Activated CD8-positive, alpha-beta memory T cell treated with anti-CD3 and anti-CD28 coated beads, Interleukin-2, amount 10 ng/mL, durations not matched to agents 7 days and 5 days (primary cell): ENCODE data around the gene AKAP13. TPM values are rescaled to one million over a fixed set of nuclear protein-coding genes. Genes with fewer than 3 reads are reported as not detected.
A peak's percentile ranks its signal among the peaks of the same experiment; 100 is the strongest.

Experiments used
- ATAC-seq: fragments of 150-1000 bp; cut with Tn5 transposase; one replicate; pipeline ENCODE4 v1.10.0; 2021; ENCODE audit warnings: moderate library complexity
- CTCF ChIA-PET: fragments of 350-600 bp; sonication (Branson Sonifier 250); formaldehyde crosslinking; loops from one replicate; lab custom pipeline; 2021; ENCODE audit warnings: antibody characterized with exemption; lab: Charles Lee
- DNase-seq: peaks from one replicate; pipeline ENCODE4 v3.0.0-alpha.2; 2020
- H3K27ac Mint-ChIP-seq: one replicate; pipeline ENCODE4 v1.8.0; 2021; ENCODE audit warnings: mild to moderate bottlenecking, mixed read lengths
- H3K27me3 Mint-ChIP-seq: one replicate; pipeline ENCODE4 v1.8.0; 2021; ENCODE audit warnings: mixed read lengths
- H3K36me3 Mint-ChIP-seq: one replicate; pipeline ENCODE4 v1.8.0; 2021; ENCODE audit warnings: mild to moderate bottlenecking, mixed read lengths
- H3K4me1 Mint-ChIP-seq: one replicate; pipeline ENCODE4 v1.8.0; 2021; ENCODE audit warnings: mixed read lengths
- H3K4me3 Mint-ChIP-seq: one replicate; pipeline ENCODE4 v1.8.0; 2021; ENCODE audit warnings: mild to moderate bottlenecking, moderate library complexity, mixed read lengths
- H3K9me3 Mint-ChIP-seq: one replicate; pipeline ENCODE4 v1.8.0; 2022; ENCODE audit warnings: low read depth, mixed read lengths
- total RNA-seq, 2 experiments: library from RNA; stranded (reverse); gene quantifications; one replicate each; pipeline ENCODE4 v1.2.3, GENCODE V29; 2021

Gene AKAP13
- total RNA-seq, 2 experiments from 2014 or later: 150 to 172 TPM

DNA sequence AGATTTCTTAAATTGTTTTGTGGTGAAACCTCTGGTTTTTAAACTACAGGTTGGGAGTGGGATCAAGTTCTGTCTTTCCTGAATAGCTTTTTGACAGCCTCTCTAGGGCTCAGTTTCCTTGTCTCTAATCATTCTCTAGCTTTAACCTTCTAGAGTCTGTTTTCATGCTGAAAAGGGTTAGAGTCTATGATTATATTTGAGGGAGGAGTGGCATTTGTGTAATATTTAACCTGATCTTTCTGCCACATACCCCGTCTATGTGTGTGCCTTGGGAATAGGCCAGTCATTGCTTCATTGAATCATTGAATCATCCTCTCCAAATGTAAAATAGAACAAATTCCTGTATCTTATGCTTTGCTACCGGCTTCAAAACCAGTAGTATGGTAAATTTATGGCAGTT, 209.4 kb downstream of the AKAP13 start:
- no peak overlapping the region for H3K27ac Mint-ChIP-seq
- no peak overlapping the region for H3K4me3 Mint-ChIP-seq
- CTCF ChIA-PET: interaction anchor here (0.7 kb wide), 1 partner anchor 101 kb away, joined by 3 read pairs; no protein-coding TSS in a partner anchor
- H3K36me3 Mint-ChIP-seq: peaks cover 55% of the 10 kb centered on the region
- ATAC-seq (no peak), DNase-seq (no peak)
- H3K4me1 Mint-ChIP-seq: peaks cover 29% of the 10 kb centered on the region
- H3K27me3 Mint-ChIP-seq: no peaks in the 10 kb centered on the region
- no peaks in the 10 kb centered on the region for H3K9me3 Mint-ChIP-seq

DNA sequence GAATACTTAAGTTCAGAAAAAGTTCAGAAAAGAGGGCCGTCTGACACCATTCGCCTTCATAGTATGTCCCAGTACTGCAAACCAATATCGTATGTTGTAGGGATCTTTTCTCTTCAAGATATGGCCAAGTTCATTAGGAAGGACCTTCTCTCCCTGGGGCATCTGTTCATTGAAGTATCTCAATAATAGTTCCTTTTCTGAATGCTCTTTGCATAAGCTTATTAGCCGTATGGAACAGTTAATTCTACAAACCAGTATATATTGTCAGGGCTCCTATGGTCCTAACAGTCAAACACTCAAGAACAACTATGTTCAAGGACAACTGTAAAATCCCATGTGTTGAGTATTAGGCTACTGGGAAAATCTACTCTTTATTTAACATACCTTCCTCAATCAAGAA, 211.2 kb downstream of the AKAP13 start:
- no peaks in the 10 kb centered on the region for H3K9me3 Mint-ChIP-seq
- ATAC-seq (no peak), DNase-seq (no peak)
- H3K27ac Mint-ChIP-seq: no peak overlapping the region
- H3K4me1 Mint-ChIP-seq: peaks cover 29% of the 10 kb centered on the region
- peaks cover 53% of the 10 kb centered on the region for H3K36me3 Mint-ChIP-seq
- no peak overlapping the region for H3K4me3 Mint-ChIP-seq
- H3K27me3 Mint-ChIP-seq: no peaks in the 10 kb centered on the region
- CTCF ChIA-PET: no interaction called here

DNA sequence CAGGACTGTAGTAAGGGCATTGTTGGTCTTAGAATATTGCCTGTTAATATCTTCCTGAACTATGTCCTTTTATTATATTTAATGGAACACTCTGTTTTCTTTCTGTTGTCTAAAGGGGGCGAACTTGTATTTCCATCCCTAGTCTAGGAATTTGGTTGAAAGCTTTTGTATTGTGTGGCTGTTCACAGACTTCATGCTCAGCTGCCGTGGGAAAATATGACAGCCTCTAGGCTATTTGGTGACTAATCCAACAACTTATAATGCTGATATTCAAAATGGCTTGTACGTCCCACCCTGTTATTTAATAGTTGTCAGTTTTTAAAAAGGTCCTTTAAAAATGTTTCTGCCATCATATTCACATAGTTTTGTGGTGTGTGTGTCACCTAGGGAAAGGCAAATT, 211.7 kb downstream of the AKAP13 start:
- H3K9me3 Mint-ChIP-seq: no peaks in the 10 kb centered on the region
- DNase-seq (no peak), ATAC-seq (no peak)
- CTCF ChIA-PET: interaction anchor here (0.8 kb wide), 1 partner anchor 16 kb away, joined by 3 read pairs; no protein-coding TSS in a partner anchor
- H3K4me1 Mint-ChIP-seq: peaks cover 31% of the 10 kb centered on the region
- peaks cover 52% of the 10 kb centered on the region for H3K36me3 Mint-ChIP-seq
- H3K4me3 Mint-ChIP-seq: no peak overlapping the region
- H3K27ac Mint-ChIP-seq: no peak overlapping the region
- H3K27me3 Mint-ChIP-seq: no peaks in the 10 kb centered on the region

DNA sequence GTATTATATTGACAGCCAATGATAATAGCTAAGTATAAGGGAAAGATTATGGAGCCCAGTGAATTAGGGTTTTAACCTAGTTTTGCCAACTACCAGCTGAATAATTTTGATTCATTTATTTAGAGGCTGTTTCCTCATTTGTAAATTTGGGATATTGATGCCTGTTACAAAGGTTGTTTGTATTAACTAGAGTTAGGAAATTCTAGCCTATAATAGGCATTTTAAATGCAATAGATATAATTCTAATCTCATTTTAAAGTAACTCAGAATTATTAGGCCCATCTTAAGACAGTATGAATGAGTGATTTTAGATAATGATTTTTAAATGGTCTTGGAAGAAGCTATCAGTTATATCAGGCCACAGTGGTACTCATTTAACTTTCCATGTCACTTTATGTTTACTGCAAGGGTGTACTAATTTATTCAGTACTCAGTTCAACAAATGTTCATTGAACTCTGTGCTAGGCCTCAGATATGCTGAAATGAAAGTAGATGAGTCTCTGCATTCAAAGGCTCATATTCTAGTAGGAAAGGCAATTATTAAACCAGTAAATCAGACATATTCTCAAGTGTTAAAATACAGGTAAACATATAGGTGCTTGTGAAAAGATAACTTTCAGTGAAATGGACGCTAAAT, 213.5 kb downstream of the AKAP13 start:
- no peak overlapping the region for H3K4me3 Mint-ChIP-seq
- H3K27me3 Mint-ChIP-seq: no peaks in the 10 kb centered on the region
- H3K27ac Mint-ChIP-seq: no peak overlapping the region
- CTCF ChIA-PET: interaction anchor here (0.7 to 1.8 kb wide), 3 partner anchors 8 to 583 kb away, joined by 3 to 5 read pairs (median 4); no protein-coding TSS in a partner anchor
- H3K9me3 Mint-ChIP-seq: no peaks in the 10 kb centered on the region
- ATAC-seq (no peak), DNase-seq (no peak)
- H3K4me1 Mint-ChIP-seq: peaks cover 39% of the 10 kb centered on the region
- H3K36me3 Mint-ChIP-seq: peaks cover 51% of the 10 kb centered on the region

DNA sequence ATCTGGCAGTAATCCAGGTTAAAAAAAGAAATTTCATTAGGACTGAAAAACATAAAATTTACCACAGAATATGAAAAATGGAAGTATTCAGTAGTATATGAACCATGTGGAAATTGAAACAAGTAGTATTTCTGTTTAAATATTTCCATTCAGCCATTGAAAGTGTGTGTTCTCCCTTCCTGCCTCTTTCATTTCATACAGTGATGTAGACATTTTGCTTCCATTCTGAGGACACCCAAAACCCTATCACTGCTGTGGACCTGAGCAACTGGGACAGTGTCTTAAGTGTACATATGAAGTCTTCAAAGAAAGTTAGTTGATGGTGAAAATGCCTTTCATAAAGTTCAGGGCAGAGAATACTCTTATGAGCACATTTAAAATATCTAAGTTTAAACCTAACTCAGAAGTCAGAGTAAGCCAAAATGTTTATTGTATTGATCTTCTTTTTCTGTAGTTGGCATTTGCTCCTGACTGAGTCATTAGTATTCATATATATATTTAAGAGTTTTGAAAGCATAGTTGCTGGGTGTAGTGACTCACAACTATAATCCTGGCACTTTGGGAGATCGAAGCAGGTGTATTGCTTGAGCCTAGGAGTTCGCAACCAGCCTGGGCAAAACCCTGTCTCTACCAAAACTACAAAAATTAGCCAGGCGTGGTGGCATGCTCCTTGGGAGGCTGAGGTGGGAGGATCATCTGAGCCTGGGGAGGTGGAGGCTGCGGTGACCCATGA, 215.6 kb downstream of the AKAP13 start:
- CTCF ChIA-PET: no interaction called here
- peaks cover 47% of the 10 kb centered on the region for H3K36me3 Mint-ChIP-seq
- peak overlapping the region; percentile 68 for H3K27ac Mint-ChIP-seq
- no peaks in the 10 kb centered on the region for H3K9me3 Mint-ChIP-seq
- no peak overlapping the region for H3K4me3 Mint-ChIP-seq
- peak; percentile 25 for ATAC-seq
- no peaks in the 10 kb centered on the region for H3K27me3 Mint-ChIP-seq
- H3K4me1 Mint-ChIP-seq: peaks cover 41% of the 10 kb centered on the region
- no peak for DNase-seq

DNA sequence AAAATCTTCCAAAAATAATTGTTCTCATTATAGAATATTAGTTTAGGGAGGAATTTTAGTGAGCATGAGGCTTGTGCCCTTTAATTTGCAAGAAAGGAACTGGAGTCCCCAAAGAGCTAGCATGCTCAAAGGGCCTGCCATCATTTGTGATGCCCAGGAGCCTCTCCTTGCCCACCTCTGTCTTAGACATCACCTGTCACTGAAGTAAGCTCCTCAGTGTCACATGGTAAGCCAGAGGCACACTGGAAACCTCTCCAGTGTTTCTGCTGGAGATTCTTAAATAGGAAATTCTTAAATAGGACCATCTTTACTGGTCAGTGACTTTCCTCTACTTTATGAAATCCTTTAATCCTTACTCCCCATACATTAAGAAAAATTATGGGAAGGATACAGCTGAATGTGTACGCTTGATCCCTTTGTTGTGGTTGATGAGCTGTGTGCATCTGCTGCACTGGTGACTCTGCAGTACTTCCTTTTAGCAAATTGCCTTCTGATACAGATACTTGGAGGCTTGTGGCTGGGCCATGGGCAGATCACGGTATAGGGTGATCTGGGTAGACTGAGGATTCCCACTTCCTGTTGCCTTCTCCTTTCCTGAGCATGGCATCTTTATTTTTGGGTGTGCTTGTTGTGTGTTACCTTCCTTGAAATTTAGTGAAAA, 216.9 kb downstream of the AKAP13 start:
- H3K27ac Mint-ChIP-seq: peak overlapping the region; percentile 69
- peak; percentile 78 for ATAC-seq

DNA sequence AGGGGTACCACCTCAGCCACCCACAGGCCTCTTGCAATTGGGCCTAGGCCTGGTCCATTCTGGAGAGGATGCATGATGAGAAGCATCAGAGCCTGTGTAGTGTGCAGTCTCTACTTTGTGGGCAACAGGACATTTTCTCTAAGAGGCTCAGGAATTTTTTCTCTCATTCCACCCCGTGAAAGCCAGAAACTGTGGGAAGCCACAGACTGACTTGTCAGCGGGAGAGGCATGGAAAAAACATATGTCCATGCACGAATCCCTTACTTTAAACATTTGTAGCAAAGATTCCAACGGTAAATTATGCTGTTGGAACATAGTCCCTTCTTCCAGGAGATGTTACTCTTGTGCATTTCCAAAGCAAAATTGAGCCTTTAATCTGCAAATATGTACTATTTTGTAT, 217.8 kb downstream of the AKAP13 start:
- CTCF ChIA-PET: interaction anchor here (0.8 kb wide), 1 partner anchor 15 kb away, joined by 3 read pairs; no protein-coding TSS in a partner anchor
- Mint-ChIP-seq H3K4me1 (peaks cover 51% of the 10 kb centered on the region), H3K36me3 (peaks cover 43% of the 10 kb centered on the region), H3K27ac (peak overlapping the region; percentile 34), H3K4me3 (no peak overlapping the region), H3K27me3 (no peaks in the 10 kb centered on the region), H3K9me3 (no peaks in the 10 kb centered on the region)
- ATAC-seq (no peak), DNase-seq (no peak)

More for the DNA sequence above, 216.9 kb downstream of the AKAP13 start:
- Mint-ChIP-seq H3K27me3 (no peaks in the 10 kb centered on the region), H3K36me3 (peaks cover 45% of the 10 kb centered on the region), H3K9me3 (no peaks in the 10 kb centered on the region), H3K4me1 (peaks cover 42% of the 10 kb centered on the region), H3K4me3 (no peak overlapping the region)
- peak; percentile 66 for DNase-seq
- CTCF ChIA-PET: interaction anchor here (1.2 kb wide), 2 partner anchors 19 to 94 kb away, joined by 3 to 4 read pairs; no protein-coding TSS in a partner anchor

DNA sequence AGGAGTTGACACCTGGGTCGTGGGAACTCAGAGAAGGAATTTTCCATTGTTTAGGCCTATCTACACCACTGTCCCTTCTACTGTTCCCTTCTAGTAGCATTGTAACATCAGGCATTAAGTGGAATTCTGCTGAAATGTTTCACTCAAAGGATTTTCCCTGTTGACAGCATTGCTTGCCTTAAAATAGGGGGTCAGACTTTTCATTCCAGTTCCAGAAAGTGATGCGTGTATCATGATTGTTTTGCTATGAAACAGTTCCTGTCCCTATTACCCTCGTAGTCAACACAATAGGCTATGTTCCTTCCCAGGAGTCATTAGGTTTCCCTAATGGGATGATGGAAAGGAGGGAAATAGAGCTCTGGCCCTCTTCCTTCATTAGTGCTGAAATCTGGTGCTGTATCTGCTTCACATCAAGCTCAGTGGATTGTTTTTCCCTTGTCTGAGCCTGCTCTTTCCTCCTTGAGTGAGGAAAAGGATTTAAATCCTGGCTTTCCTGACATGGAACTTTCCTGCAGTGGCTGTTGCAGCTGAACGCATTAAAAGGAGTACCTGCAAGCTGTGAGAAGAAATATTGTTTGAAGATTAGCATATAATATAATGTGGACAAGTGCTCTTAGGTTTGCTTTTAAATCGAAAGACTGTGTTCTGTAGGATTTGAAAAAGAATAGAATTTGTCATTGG, 218.5 kb downstream of the AKAP13 start:
- CTCF ChIA-PET: interaction anchor here (0.8 to 1.2 kb wide), 2 partner anchors 16 to 110 kb away, joined by 3 read pairs; no protein-coding TSS in a partner anchor
- H3K27me3 Mint-ChIP-seq: no peaks in the 10 kb centered on the region
- DNase-seq (no peak), ATAC-seq (no peak)
- H3K36me3 Mint-ChIP-seq: peaks cover 45% of the 10 kb centered on the region
- no peak overlapping the region for H3K27ac Mint-ChIP-seq
- no peaks in the 10 kb centered on the region for H3K9me3 Mint-ChIP-seq
- H3K4me3 Mint-ChIP-seq: no peak overlapping the region
- peaks cover 56% of the 10 kb centered on the region for H3K4me1 Mint-ChIP-seq

DNA sequence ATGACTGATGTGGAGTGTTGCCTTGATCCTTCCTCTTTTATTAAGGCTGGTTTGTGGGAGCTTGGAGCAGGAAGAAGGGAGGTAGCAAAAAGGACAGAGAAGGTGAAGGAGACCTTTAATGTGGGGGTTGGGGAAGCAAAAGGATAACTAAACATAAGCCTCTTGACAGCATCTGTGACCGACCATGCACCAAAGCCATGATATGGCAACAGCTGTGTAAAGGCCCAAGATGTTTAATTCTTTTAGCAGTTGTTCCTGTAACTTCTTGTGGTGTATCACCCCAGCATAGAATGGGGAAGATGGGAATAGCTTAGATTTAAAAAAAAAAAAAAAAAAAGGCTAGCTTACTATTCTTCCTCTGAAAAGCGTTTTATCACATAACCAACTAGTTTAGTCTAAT, 219.6 kb downstream of the AKAP13 start:
- CTCF ChIA-PET: interaction anchor here (1.1 kb wide), 1 partner anchor 232 kb away, joined by 3 read pairs; no protein-coding TSS in a partner anchor
- H3K9me3 Mint-ChIP-seq: no peaks in the 10 kb centered on the region
- no peak for DNase-seq
- no peak overlapping the region for H3K27ac Mint-ChIP-seq
- peaks cover 41% of the 10 kb centered on the region for H3K36me3 Mint-ChIP-seq
- H3K4me3 Mint-ChIP-seq: no peak overlapping the region
- no peaks in the 10 kb centered on the region for H3K27me3 Mint-ChIP-seq
- H3K4me1 Mint-ChIP-seq: peaks cover 50% of the 10 kb centered on the region
- ATAC-seq: no peak

DNA sequence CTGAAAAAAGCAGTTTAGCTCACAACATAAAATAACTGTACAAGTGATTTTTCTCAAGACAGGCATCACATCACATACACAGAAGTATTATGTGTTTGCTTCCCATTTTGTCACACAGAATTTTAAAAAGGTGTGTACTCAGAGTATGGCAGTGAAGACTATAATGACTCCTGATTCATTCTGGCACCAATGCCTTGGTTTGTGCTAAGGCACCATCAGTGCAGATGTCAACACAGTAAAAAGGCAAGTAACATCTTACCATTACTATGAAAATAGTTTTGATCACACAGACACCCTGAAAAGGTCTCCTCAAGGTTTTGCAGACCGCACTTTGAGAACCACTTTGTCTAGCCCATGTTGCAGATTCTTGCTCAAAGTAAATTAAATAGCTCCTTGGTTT, 222.8 kb downstream of the AKAP13 start:
- CTCF ChIA-PET: interaction anchor here (0.6 kb wide), 1 partner anchor 129 kb away, joined by 6 read pairs; no protein-coding TSS in a partner anchor
- peaks cover 36% of the 10 kb centered on the region for H3K36me3 Mint-ChIP-seq
- peaks cover 41% of the 10 kb centered on the region for H3K4me1 Mint-ChIP-seq
- no peaks in the 10 kb centered on the region for H3K27me3 Mint-ChIP-seq
- peak overlapping the region; percentile 17 for H3K27ac Mint-ChIP-seq
- no peaks in the 10 kb centered on the region for H3K9me3 Mint-ChIP-seq
- no peak for DNase-seq
- H3K4me3 Mint-ChIP-seq: no peak overlapping the region
- no peak for ATAC-seq

DNA sequence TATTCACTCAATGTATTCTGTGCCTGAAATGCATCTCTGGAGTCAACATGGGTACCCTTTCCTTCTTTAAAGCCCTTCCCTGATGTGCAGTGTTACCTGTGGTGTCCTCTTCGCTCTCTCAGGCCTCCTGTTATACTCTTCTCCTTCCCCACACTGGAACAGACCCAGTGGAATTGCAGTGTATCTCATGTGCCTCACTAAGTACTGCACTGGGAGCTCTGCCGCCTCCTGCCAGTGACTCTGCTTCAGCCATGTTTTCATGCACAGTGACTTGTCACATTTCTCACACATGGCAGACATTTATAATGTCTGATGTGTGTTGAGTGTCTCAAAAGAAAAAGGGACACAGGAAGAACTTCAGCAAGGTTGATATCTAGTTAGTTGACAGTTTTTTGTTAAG, 223.3 kb downstream of the AKAP13 start:
- H3K9me3 Mint-ChIP-seq: no peaks in the 10 kb centered on the region
- ATAC-seq (no peak), DNase-seq (no peak)
- CTCF ChIA-PET: no interaction called here
- peak overlapping the region; percentile 29 for H3K27ac Mint-ChIP-seq
- H3K4me1 Mint-ChIP-seq: peaks cover 40% of the 10 kb centered on the region
- H3K4me3 Mint-ChIP-seq: no peak overlapping the region
- no peaks in the 10 kb centered on the region for H3K27me3 Mint-ChIP-seq
- H3K36me3 Mint-ChIP-seq: peaks cover 32% of the 10 kb centered on the region

DNA sequence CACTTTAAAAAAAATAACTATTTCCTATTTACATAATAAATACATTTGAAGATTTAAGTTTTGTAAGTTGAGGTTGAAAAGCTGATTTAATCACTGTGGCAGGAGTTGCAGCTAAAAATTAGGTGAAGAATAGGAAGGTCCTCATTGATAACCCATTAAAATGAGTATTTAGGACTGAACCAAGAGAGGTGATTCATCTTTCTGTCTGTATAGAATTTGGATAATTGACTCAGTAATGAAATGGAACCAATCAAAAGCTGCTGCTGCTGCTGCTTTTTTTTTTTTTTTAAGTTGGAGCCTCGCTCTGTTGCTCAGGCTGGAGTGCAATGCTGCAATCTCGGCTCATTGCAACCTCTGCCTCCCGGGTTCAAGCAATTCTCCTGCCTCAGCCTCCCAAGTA, 223.8 kb downstream of the AKAP13 start:
- no peak for DNase-seq
- no peaks in the 10 kb centered on the region for H3K27me3 Mint-ChIP-seq
- peaks cover 40% of the 10 kb centered on the region for H3K4me1 Mint-ChIP-seq
- no peaks in the 10 kb centered on the region for H3K9me3 Mint-ChIP-seq
- H3K4me3 Mint-ChIP-seq: no peak overlapping the region
- H3K27ac Mint-ChIP-seq: no peak overlapping the region
- no peak for ATAC-seq
- peaks cover 31% of the 10 kb centered on the region for H3K36me3 Mint-ChIP-seq
- CTCF ChIA-PET: interaction anchor here (0.6 to 1.7 kb wide), 2 partner anchors 14 to 94 kb away, joined by 3 to 5 read pairs; no protein-coding TSS in a partner anchor
